H9 (cell line): ENCODE measurements around the gene RAMP3. TPM values are rescaled to one million over a fixed set of nuclear protein-coding genes. Genes with fewer than 3 reads are reported as not detected.
A peak's percentile ranks its signal among the peaks of the same experiment; 100 is the strongest.

ENCODE experiments used
- DNase-seq: peaks from one replicate; pipeline ENCODE4 v3.0.0-alpha.2; 2017
- H2AFZ ChIP-seq: one replicate; pipeline ENCODE4 v1.6.1; 2013; ENCODE audit warnings: mild to moderate bottlenecking, low read length, control low read depth, moderate library complexity
- H2AK5ac ChIP-seq: 2 replicates; pipeline ENCODE4 v1.6.1; 2013; ENCODE audit warnings: low read length, control low read depth, mixed read lengths; ENCODE audit not compliant: insufficient read length
- H2BK120ac ChIP-seq: one replicate; pipeline ENCODE4 v1.6.1; 2013; ENCODE audit warnings: low read depth, mild to moderate bottlenecking, low read length, control low read depth, inconsistent platforms; ENCODE audit not compliant: poor library complexity, severe bottlenecking
- H2BK12ac ChIP-seq: 2 replicates; pipeline ENCODE4 v1.6.1; 2013; ENCODE audit warnings: low read length, control low read depth, mixed read lengths, low read depth; ENCODE audit not compliant: insufficient read length
- H2BK15ac ChIP-seq: 2 replicates; pipeline ENCODE4 v1.6.1; 2013; ENCODE audit warnings: low read depth, low read length, control low read depth
- H2BK20ac ChIP-seq: one replicate; pipeline ENCODE4 v1.6.1; 2013; ENCODE audit warnings: low read depth, mild to moderate bottlenecking, low read length, control low read depth, inconsistent platforms; ENCODE audit not compliant: poor library complexity, severe bottlenecking
- H2BK5ac ChIP-seq: 2 replicates; pipeline ENCODE4 v1.6.1; 2013; ENCODE audit warnings: low read length, control low read depth, mixed read lengths; ENCODE audit not compliant: insufficient read length
- H3K14ac ChIP-seq: 2 replicates; pipeline ENCODE4 v1.6.1; 2013; ENCODE audit warnings: low read length, control low read depth; ENCODE audit not compliant: insufficient read depth
- H3K18ac ChIP-seq: 2 replicates; pipeline ENCODE4 v1.6.1; 2013; ENCODE audit warnings: low read depth, mild to moderate bottlenecking, mixed read lengths, low read length, control low read depth; ENCODE audit not compliant: insufficient read length
- H3K23ac ChIP-seq: 2 replicates; pipeline ENCODE4 v1.6.1; 2013; ENCODE audit warnings: low read length, control low read depth, mixed read lengths, low read depth; ENCODE audit not compliant: insufficient read length
- H3K23me2 ChIP-seq: 2 replicates; pipeline ENCODE4 v1.6.1; 2013; ENCODE audit warnings: low read depth, mild to moderate bottlenecking, mixed read lengths, low read length, control low read depth; ENCODE audit not compliant: insufficient read length, poor library complexity, severe bottlenecking
- H3K27ac ChIP-seq: 2 replicates; pipeline ENCODE4 v1.5.1; 2013; ENCODE audit warnings: low read length, control low read depth, mixed read lengths, low read depth; ENCODE audit not compliant: insufficient read length
- H3K27me3 ChIP-seq: 2 replicates; pipeline ENCODE4 v1.6.1; 2013; ENCODE audit warnings: low read length, control low read depth, inconsistent platforms; ENCODE audit not compliant: insufficient read depth
- H3K4ac ChIP-seq: 2 replicates; pipeline ENCODE4 v1.6.1; 2013; ENCODE audit warnings: low read depth, mild to moderate bottlenecking, control low read depth, inconsistent platforms, low read length, moderate library complexity
- H3K4me1 ChIP-seq: 2 replicates; pipeline ENCODE4 v1.6.1; 2013; ENCODE audit warnings: low read length, control low read depth, inconsistent platforms; ENCODE audit not compliant: insufficient read depth
- H3K4me2 ChIP-seq: 2 replicates; pipeline ENCODE4 v1.6.1; 2013; ENCODE audit warnings: low read length, control low read depth, mixed read lengths; ENCODE audit not compliant: insufficient read length, insufficient read depth
- H3K56ac ChIP-seq: 2 replicates; pipeline ENCODE4 v1.6.1; 2013; ENCODE audit warnings: low read depth, mild to moderate bottlenecking, mixed read lengths, low read length, control low read depth; ENCODE audit not compliant: insufficient read length
- H3K79me1 ChIP-seq: 2 replicates; pipeline ENCODE4 v1.6.1; 2013; ENCODE audit warnings: low read depth, mild to moderate bottlenecking, moderate library complexity, low read length, control low read depth, inconsistent platforms; ENCODE audit not compliant: insufficient read depth, poor library complexity, severe bottlenecking
- H3K79me2 ChIP-seq: 2 replicates; pipeline ENCODE4 v1.6.1; 2013; ENCODE audit warnings: low read length, control low read depth, inconsistent platforms; ENCODE audit not compliant: insufficient read depth
- H3K9ac ChIP-seq: 2 replicates; pipeline ENCODE4 v1.6.1; 2013; ENCODE audit warnings: low read length, control low read depth, mixed read lengths; ENCODE audit not compliant: insufficient read length; ENCODE audit errors: extremely low read depth
- H3K9me3 ChIP-seq: one replicate; pipeline ENCODE4 v1.6.1; 2013; ENCODE audit warnings: low read depth, low read length, inconsistent platforms; ENCODE audit not compliant: control insufficient read depth
- H3T11ph ChIP-seq: one replicate; pipeline ENCODE4 v1.6.1; 2013; ENCODE audit warnings: mild to moderate bottlenecking, low read length, control low read depth, inconsistent platforms
- H4K20me1 ChIP-seq: one replicate; pipeline ENCODE4 v1.6.1; 2013; ENCODE audit not compliant: control insufficient read depth, insufficient read length, insufficient read depth
- H4K5ac ChIP-seq: 2 replicates; pipeline ENCODE4 v1.6.1; 2013; ENCODE audit warnings: low read depth, mild to moderate bottlenecking, mixed read lengths, low read length, control low read depth; ENCODE audit not compliant: insufficient read length
- H4K8ac ChIP-seq: replicated peaks from 2 replicates; pipeline ENCODE4 v1.6.1; 2013; ENCODE audit warnings: low read length, control low read depth, mixed read lengths, low read depth; ENCODE audit not compliant: insufficient read length
- H4K91ac ChIP-seq: 2 replicates; pipeline ENCODE4 v1.6.1; 2013; ENCODE audit warnings: low read depth, mild to moderate bottlenecking, moderate library complexity, mixed read lengths, low read length, control low read depth; ENCODE audit not compliant: insufficient read length
- H3K27ac Mint-ChIP-seq, 3 experiments: 2 replicates in 2 of 3; 3 replicates in 1 of 3; pipeline ENCODE4 v1.8.0; 2020 to 2021; ENCODE audit warnings: mixed read lengths in 3 of 3, mild to moderate bottlenecking in 1 of 3, moderate library complexity in 1 of 3
- H3K27me3 Mint-ChIP-seq: 2 replicates; pipeline ENCODE4 v1.8.0; 2021; ENCODE audit warnings: low read depth, mild to moderate bottlenecking, moderate library complexity, mixed read lengths
- H3K36me3 Mint-ChIP-seq, 3 experiments: 2 replicates in 2 of 3; 3 replicates in 1 of 3; pipeline ENCODE4 v1.8.0; 2020 to 2021; ENCODE audit warnings: low read depth in 3 of 3, mixed read lengths in 3 of 3; ENCODE audit not compliant: insufficient read depth in 1 of 3
- H3K4me1 Mint-ChIP-seq, 2 experiments: 2 replicates each; pipeline ENCODE4 v1.8.0; 2020; ENCODE audit warnings: mixed read lengths in 2 of 2
- H3K4me3 Mint-ChIP-seq, 2 experiments: 2 replicates in 1 of 2; 3 replicates in 1 of 2; pipeline ENCODE4 v1.8.0; 2020 to 2021; ENCODE audit warnings: mild to moderate bottlenecking in 2 of 2, mixed read lengths in 2 of 2, moderate library complexity in 1 of 2
- H3K9me3 Mint-ChIP-seq, 2 experiments: 2 replicates in 1 of 2; 3 replicates in 1 of 2; pipeline ENCODE4 v1.8.0; 2020; ENCODE audit warnings: mild to moderate bottlenecking in 2 of 2, mixed read lengths in 2 of 2, moderate library complexity in 1 of 2
- WGBS: extraction: QIAGEN DNeasy Blood & Tissue Kit; methylation state at CpG from one replicate; pipeline ENCODE4 v1.1.7; 2013; ENCODE audit warnings: missing lambda C conversion rate, low lambda C conversion rate, mixed read lengths; ENCODE audit not compliant: insufficient read length; ENCODE audit errors: extremely low coverage; 5-methylcytosine and 5-hydroxymethylcytosine counted together
- total RNA-seq: library from RNA; stranded (reverse); gene quantifications from 2 replicates; pipeline ENCODE4 v1.2.1, GENCODE V29; 2021
- TF ChIP-seq, protein P1 (sequence below): fragments of 200-600 bp; sonication (generic); conservative IDR thresholded peaks from 3 replicates; pipeline ENCODE4 v1.8.0; 2021; ENCODE audit warnings: antibody characterized with exemption, mild to moderate bottlenecking

Gene RAMP3
- total RNA-seq, 1 experiment from 2014 or later: 0.63 TPM

DNA sequence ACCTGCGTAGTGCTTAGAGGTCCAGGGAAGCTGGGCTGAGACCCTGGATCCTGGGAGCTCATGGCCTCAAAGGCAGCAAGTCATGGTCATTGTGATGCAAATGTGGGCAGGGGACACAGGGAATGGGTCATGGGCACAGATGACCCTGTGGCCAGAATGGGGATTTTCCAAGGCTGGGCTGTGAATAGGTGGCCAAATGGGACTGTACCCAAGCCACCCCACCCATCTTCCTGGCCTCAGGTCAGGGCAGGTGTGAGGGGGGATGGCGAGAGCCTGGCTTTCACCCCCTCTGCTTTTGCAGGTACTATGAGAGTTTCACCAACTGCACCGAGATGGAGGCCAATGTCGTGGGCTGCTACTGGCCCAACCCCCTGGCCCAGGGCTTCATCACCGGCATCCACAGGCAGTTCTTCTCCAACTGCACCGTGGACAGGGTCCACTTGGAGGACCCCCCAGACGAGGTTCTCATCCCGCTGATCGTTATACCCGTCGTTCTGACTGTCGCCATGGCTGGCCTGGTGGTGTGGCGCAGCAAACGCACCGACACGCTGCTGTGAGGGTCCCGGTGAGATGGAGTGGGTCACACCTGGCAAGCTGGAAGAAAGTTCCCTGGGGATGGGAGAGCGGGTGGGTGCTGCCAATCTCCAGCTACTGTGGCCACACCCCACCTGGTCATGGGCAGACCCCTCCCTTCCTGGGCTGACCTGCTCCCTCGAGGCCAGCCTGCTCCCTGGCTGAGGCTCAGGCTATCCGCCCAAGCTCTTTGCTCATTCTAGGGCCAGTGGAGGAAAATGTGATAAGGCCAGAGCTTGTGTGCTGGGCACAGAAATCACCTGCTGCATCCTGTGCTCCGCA lies 25.5 kb downstream of the RAMP3 start:
- H3K9ac ChIP-seq: no peak overlapping the region
- H3K27me3 ChIP-seq: no peaks in the 10 kb centered on the region
- no peak overlapping the region for H2BK5ac ChIP-seq
- H4K8ac ChIP-seq: no peak overlapping the region
- H2BK15ac ChIP-seq: no peak overlapping the region
- H3T11ph ChIP-seq: no peak overlapping the region
- no peaks in the 10 kb centered on the region for H3K79me1 ChIP-seq
- no peaks in the 10 kb centered on the region for H4K20me1 ChIP-seq
- no peaks in the 10 kb centered on the region for H3K9me3 Mint-ChIP-seq
- no peaks in the 10 kb centered on the region for H3K79me2 ChIP-seq
- no peak overlapping the region for H2AFZ ChIP-seq
- no peak overlapping the region for H2AK5ac ChIP-seq
- no peak overlapping the region; a peak in 1 of 7 replicates for H3K27ac Mint-ChIP-seq
- no peaks in the 10 kb centered on the region for H3K36me3 Mint-ChIP-seq
- TF ChIP-seq, protein P1, sequence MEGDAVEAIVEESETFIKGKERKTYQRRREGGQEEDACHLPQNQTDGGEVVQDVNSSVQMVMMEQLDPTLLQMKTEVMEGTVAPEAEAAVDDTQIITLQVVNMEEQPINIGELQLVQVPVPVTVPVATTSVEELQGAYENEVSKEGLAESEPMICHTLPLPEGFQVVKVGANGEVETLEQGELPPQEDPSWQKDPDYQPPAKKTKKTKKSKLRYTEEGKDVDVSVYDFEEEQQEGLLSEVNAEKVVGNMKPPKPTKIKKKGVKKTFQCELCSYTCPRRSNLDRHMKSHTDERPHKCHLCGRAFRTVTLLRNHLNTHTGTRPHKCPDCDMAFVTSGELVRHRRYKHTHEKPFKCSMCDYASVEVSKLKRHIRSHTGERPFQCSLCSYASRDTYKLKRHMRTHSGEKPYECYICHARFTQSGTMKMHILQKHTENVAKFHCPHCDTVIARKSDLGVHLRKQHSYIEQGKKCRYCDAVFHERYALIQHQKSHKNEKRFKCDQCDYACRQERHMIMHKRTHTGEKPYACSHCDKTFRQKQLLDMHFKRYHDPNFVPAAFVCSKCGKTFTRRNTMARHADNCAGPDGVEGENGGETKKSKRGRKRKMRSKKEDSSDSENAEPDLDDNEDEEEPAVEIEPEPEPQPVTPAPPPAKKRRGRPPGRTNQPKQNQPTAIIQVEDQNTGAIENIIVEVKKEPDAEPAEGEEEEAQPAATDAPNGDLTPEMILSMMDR: no peak
- peaks cover 11% of the 10 kb centered on the region for H3K27me3 Mint-ChIP-seq
- no peak overlapping the region for H4K5ac ChIP-seq
- no peak overlapping the region for H3K4ac ChIP-seq
- H3K14ac ChIP-seq: no peak overlapping the region; the same call in 1 of the 2 replicates
- no peaks in the 10 kb centered on the region for H3K23me2 ChIP-seq
- DNase-seq: peak; percentile 24
- peaks cover 2 to 3% of the 10 kb centered on the region in 2 experiments; a peak in 2 of 4 replicates for H3K4me1 Mint-ChIP-seq
- H3K27ac ChIP-seq: no peak overlapping the region
- H3K56ac ChIP-seq: no peak overlapping the region
- H3K4me2 ChIP-seq: no peak overlapping the region
- no CpG with 5 or more reads among the region's 21 CpGs for WGBS
- H3K4me1 ChIP-seq: no peaks in the 10 kb centered on the region
- no peaks in the 10 kb centered on the region for H3K9me3 ChIP-seq
- no peak overlapping the region for H2BK20ac ChIP-seq
- no peak overlapping the region for H3K18ac ChIP-seq
- H2BK120ac ChIP-seq: no peak overlapping the region
- H2BK12ac ChIP-seq: no peak overlapping the region
- no peak overlapping the region for H4K91ac ChIP-seq
- no peak overlapping the region for H3K23ac ChIP-seq
- no peak overlapping the region for H3K4me3 Mint-ChIP-seq
